ENCODE data around the gene NFIC.

Gene NFIC

DNA sequence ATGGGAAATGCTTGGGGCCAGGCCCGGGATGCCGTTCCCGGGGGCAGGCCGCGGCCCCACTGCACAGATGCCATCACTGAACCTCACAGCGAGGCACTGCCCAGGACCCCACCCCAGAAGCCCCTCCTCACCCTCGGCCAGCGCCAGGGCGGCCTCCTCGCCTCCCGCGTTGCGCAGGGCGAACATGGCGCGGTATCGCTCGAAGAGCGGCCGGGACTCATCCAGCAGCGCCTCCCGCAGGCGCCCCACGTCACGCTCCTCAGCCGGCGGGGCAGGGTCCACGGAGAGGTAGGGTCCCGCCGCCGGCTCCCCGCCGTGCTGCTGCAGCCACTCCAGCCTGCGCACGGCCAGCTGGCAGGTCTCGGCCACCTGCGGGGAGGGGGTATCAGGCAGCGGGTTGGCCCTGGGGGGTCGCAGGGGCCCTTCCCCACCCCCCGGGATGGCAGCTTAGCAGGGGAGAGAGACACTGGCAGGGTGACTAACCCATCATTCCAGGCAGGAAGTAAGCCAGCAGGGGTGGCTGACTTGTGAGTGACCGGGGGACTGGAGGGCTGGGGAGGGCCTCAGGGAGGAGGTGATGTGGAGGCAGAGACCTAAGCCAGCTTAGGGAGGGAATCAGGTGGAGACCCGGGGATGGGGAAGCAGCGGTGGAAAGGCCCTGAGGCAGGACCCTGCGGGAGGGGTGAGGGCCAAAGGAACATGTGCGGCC, 125.9 kb downstream of the NFIC start:
- Histone ChIP-seq H3K9me2 (replicated peaks; ENCODE audit: low read depth, low read length) (no peaks in the 10 kb centered on the region), H3K9me3 (ENCODE audit: insufficient read depth, low read depth, low read length) (no peaks in the 10 kb centered on the region), H3K27me3 (ENCODE audit: insufficient read depth, low read length, poor library complexity, severe bottlenecking) (no peaks in the 10 kb centered on the region), H3K79me2 (ENCODE audit: insufficient read depth, low read length) (peaks cover 2% of the 10 kb centered on the region; the same call in 1 of the 2 replicates), H3K36me3 (ENCODE audit: insufficient read depth, low read length) (peaks cover 5% of the 10 kb centered on the region; the same call in 1 of the 2 replicates), H3K4me1 (ENCODE audit: insufficient read depth, low read length, poor library complexity, severe bottlenecking) (no peaks in the 10 kb centered on the region), H3K9ac (ENCODE audit: low read depth, low read length, poor library complexity, severe bottlenecking) (no peak overlapping the region), H4K20me1 (ENCODE audit: insufficient read depth, low read length, poor library complexity, severe bottlenecking) (no peaks in the 10 kb centered on the region), H3F3A (ENCODE audit: low read depth) (no peaks in the 10 kb centered on the region), H2AFZ (ENCODE audit: low read length) (no peak overlapping the region), H3K4me2 (ENCODE audit: low read depth, low read length, poor library complexity, severe bottlenecking) (no peak overlapping the region), H3K4me3 (ENCODE audit: low read length, poor library complexity, severe bottlenecking) (no peak overlapping the region)
- no peak for TF ChIP-seq EZH2phosphoT487 (IDR thresholded peaks at IDR 0.05; ENCODE audit: borderline replicate concordance)
- no peak for TF ChIP-seq CTCF (conservative IDR thresholded peaks at IDR 0.05; ENCODE audit: low read length)

DNA sequence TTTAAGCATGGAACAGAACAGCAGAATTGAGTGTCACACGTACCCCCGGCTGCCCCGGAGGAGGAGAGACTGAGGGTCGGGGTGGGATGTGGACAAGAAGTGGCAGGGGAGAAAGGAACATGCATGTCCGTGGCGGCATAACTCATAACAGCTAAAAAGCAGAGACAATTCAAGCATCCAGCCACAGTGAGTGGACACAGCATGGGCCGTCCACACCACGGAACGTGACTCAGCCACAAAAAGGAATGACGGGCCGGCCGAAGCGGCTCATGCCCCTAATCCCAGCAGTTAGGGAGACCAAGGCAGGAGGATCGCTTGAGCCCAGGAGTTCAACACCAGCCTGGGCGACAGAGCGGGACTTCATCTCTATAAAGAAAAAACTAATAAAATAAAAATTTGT, 126.5 kb downstream of the NFIC start:
- Histone ChIP-seq H3K36me3 (ENCODE audit: insufficient read depth, low read length) (peaks cover 5% of the 10 kb centered on the region; the same call in 1 of the 2 replicates), H3K9me3 (ENCODE audit: insufficient read depth, low read depth, low read length) (no peaks in the 10 kb centered on the region), H4K20me1 (ENCODE audit: insufficient read depth, low read length, poor library complexity, severe bottlenecking) (no peaks in the 10 kb centered on the region), H3K4me1 (ENCODE audit: insufficient read depth, low read length, poor library complexity, severe bottlenecking) (no peaks in the 10 kb centered on the region), H3K9ac (ENCODE audit: low read depth, low read length, poor library complexity, severe bottlenecking) (no peak overlapping the region), H3K9me2 (replicated peaks; ENCODE audit: low read depth, low read length) (no peaks in the 10 kb centered on the region), H3K79me2 (ENCODE audit: insufficient read depth, low read length) (peaks cover 3% of the 10 kb centered on the region; the same call in 1 of the 2 replicates), H3K4me3 (ENCODE audit: low read length, poor library complexity, severe bottlenecking) (no peak overlapping the region), H2AFZ (ENCODE audit: low read length) (no peak overlapping the region), H3K4me2 (ENCODE audit: low read depth, low read length, poor library complexity, severe bottlenecking) (no peak overlapping the region), H3K27me3 (ENCODE audit: insufficient read depth, low read length, poor library complexity, severe bottlenecking) (no peaks in the 10 kb centered on the region), H3F3A (ENCODE audit: low read depth) (no peaks in the 10 kb centered on the region)
- TF ChIP-seq EZH2phosphoT487 (IDR thresholded peaks at IDR 0.05; ENCODE audit: borderline replicate concordance) (no peak), CTCF (conservative IDR thresholded peaks at IDR 0.05; ENCODE audit: low read length) (no peak)

DNA sequence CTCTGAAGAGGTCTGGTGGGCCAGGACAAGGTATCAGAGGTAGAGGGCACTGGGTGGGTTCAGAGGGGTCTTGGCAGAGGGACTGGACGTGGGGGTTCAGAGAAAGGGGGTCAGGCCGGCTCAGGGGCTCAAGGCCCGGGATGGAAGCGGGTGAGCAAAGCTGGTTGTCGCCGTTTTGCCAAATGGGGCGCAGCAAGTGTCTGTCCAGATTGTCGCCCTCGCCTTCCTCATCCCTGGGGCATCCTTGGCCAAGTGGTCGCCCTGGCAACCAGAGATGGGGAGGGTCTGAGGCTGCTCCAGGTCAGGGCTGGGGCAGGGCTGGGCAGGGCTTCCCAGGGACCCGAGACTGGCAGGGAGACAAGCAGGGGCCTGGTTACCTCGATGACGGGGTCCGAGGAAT, 127.3 kb downstream of the NFIC start:
- Histone ChIP-seq H3K79me2 (ENCODE audit: insufficient read depth, low read length) (peaks cover 4% of the 10 kb centered on the region), H3K4me1 (ENCODE audit: insufficient read depth, low read length, poor library complexity, severe bottlenecking) (no peaks in the 10 kb centered on the region), H3K9ac (ENCODE audit: low read depth, low read length, poor library complexity, severe bottlenecking) (no peak overlapping the region), H3F3A (ENCODE audit: low read depth) (no peaks in the 10 kb centered on the region), H3K9me2 (replicated peaks; ENCODE audit: low read depth, low read length) (no peaks in the 10 kb centered on the region), H3K27me3 (ENCODE audit: insufficient read depth, low read length, poor library complexity, severe bottlenecking) (no peaks in the 10 kb centered on the region), H2AFZ (ENCODE audit: low read length) (no peak overlapping the region), H4K20me1 (ENCODE audit: insufficient read depth, low read length, poor library complexity, severe bottlenecking) (no peaks in the 10 kb centered on the region), H3K9me3 (ENCODE audit: insufficient read depth, low read depth, low read length) (no peaks in the 10 kb centered on the region), H3K4me3 (ENCODE audit: low read length, poor library complexity, severe bottlenecking) (no peak overlapping the region), H3K36me3 (ENCODE audit: insufficient read depth, low read length) (peaks cover 5% of the 10 kb centered on the region; the same call in 1 of the 2 replicates), H3K4me2 (ENCODE audit: low read depth, low read length, poor library complexity, severe bottlenecking) (no peak overlapping the region)
- no peak for TF ChIP-seq CTCF (conservative IDR thresholded peaks at IDR 0.05; ENCODE audit: low read length)

All from Loucy (cell line).